HG03439 (cell line): Measurements from ENCODE around the gene GRK2.

ENCODE experiments used
- ATAC-seq: cut with Tn5 transposase; IDR thresholded peaks from one replicate; pipeline ENCODE4 v1.9.1; 2021; ENCODE audit warnings: mild to moderate bottlenecking, moderate library complexity; ENCODE audit not compliant: unreplicated experiment

GRK2 gene

DNA sequence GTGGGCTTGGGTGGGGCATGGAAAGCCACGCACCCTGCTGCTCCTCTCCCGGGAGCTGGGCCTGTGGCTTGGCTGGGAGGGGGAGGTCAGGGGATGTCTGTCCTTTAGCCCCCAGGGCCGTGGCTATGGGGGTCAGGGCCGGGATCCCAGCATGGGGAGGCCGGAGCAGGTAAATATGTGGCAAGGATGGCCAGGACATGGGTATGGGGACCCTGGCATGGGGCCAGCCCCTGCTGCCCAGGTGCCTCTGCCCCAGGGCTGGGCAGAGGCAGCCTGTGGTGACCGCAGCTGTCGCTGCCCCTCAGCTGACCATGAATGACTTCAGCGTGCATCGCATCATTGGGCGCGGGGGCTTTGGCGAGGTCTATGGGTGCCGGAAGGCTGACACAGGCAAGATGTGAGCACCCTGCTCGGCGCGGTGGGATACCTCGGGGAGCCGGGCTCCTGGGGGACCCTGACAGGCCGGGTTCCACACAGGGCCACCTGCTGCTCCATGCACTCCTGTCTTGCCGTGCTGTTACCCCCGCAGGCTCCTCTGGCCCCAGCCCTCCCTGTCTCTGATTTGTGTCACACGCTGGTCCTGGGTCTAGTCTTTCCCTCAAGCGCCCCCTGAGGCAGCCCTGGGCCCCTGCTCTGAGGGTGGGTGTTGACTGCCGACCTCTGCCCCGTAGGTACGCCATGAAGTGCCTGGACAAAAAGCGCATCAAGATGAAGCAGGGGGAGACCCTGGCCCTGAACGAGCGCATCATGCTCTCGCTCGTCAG lies 14.7 kb downstream of the GRK2 start:
- no peak for ATAC-seq

- no peak for ATAC-seq
These were observed 15.4 kb downstream of the GRK2 start for GRCh38 chr11:67281552-67282150.

DNA sequence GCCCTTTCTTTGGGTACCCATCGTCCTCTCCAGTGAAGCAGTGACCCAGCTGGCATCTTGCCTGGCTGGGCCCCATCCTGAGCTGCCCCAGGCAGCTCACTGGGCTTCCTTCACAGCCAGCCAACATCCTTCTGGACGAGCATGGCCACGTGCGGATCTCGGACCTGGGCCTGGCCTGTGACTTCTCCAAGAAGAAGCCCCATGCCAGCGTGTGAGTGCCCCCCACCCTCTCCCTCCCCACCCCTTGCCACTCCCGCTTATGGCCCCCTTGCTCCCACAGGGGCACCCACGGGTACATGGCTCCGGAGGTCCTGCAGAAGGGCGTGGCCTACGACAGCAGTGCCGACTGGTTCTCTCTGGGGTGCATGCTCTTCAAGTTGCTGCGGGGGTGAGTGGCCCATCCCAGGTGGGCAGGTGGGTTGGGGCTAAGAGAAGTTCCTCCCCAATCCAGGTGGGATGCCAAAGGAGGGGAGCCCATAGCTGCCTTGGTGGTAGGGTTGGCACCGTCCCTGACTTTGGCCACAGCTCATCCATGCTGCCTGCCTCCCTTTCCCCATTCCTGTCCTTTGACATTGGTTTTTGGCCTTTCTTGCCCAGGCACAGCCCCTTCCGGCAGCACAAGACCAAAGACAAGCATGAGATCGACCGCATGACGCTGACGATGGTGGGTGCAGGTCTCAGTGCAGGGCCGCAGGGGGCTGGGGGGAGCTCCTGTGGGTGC lies 16.0 kb downstream of the GRK2 start:
- ATAC-seq = no peak

DNA sequence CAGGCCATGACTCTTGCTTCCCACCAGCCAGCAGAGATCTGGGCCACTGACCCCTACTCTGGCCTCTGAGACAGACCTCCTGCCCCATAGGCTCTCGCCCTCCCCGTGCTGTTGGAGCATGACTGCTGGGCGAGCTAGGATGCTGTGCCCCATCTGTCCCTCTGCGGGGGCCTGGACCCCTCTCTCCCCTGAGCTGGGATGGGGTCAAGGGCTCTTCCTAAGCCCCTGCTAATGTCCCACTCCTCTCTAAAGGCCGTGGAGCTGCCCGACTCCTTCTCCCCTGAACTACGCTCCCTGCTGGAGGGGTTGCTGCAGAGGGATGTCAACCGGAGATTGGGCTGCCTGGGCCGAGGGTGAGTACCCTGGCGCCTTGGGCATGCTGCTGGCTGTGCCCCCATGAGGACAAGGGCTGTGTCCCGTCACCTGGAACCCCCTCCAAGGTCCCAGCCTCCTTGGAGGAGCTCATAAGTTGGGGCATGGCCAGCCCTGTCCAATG lies 16.7 kb downstream of the GRK2 start:
- no peak for ATAC-seq

- ATAC-seq = no peak
These were observed 17.2 kb downstream of the GRK2 start for GRCh38 chr11:67283481-67283963.

- no peak for ATAC-seq
These were observed 18.7 kb downstream of the GRK2 start for GRCh38 chr11:67284811-67285540.

DNA sequence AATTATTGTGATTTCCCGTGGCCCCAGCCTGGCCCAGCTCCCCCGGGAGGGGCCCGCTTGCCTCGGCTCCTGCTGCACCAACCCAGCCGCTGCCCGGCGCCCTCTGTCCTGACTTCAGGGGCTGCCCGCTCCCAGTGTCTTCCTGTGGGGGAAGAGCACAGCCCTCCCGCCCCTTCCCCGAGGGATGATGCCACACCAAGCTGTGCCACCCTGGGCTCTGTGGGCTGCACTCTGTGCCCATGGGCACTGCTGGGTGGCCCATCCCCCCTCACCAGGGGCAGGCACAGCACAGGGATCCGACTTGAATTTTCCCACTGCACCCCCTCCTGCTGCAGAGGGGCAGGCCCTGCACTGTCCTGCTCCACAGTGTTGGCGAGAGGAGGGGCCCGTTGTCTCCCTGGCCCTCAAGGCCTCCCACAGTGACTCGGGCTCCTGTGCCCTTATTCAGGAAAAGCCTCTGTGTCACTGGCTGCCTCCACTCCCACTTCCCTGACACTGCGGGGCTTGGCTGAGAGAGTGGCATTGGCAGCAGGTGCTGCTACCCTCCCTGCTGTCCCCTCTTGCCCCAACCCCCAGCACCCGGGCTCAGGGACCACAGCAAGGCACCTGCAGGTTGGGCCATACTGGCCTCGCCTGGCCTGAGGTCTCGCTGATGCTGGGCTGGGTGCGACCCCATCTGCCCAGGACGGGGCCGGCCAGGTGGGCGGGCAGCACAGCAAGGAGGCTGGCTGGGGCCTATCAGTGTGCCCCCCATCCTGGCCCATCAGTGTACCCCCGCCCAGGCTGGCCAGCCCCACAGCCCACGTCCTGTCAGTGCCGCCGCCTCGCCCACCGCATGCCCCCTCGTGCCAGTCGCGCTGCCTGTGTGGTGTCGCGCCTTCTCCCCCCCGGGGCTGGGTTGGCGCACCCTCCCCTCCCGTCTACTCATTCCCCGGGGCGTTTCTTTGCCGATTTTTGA lies 19.5 kb downstream of the GRK2 start:
- ATAC-seq = no peak

DNA sequence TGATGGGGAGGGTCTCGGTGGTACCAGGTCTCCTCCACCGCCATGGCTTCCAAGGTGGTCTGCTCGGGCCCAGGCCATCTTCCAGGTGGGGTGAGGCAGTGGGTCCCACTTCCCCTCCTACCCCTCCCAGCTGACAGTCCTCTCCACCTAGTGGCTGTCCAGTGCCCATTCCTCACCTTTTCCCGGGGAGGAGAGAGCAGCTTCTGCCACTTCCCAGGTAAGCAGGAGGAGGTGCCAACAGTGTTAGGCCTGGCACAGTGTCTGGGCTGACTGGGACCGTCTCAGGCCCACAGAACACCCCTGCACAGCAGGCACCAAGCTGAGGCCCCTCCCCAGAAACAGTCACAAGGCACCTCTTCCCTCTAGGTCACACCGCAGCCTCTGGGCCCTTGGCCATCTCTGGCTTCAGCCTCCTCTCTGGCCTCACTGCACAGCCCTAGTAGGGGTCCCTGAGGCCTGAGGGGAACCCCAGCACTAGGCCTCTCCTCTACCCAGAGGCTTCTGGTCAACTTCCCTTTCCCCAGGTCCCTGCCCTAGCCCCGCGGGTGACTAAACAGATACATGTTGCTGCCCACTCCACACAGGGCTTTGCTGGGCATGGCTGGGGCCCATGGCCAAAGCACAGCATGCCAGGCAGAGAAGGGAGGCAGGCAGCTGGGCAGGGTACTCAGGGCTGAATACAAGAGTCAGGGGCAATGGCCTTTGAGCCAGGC lies 20.5 kb downstream of the GRK2 start:
- no peak for ATAC-seq

- no peak for ATAC-seq
These were observed 21.3 kb downstream of the GRK2 start for GRCh38 chr11:67287355-67288197.

GRCh38 chr11:67288198-67288451 lies 21.9 kb downstream of the GRK2 start:
- ATAC-seq = no peak

- ATAC-seq = peak; percentile 64
These were observed 22.4 kb downstream of the GRK2 start for GRCh38 chr11:67288452-67289225.

GRCh38 chr11:67289226-67289650 lies 23.0 kb downstream of the GRK2 start, which contains the start of gene ANKRD13D:
Gene ANKRD13D, plus strand, starts transcription at chr11:67289303. Its CDS starts 158 bp downstream, at chr11:67289461.
- ATAC-seq = no peak

DNA sequence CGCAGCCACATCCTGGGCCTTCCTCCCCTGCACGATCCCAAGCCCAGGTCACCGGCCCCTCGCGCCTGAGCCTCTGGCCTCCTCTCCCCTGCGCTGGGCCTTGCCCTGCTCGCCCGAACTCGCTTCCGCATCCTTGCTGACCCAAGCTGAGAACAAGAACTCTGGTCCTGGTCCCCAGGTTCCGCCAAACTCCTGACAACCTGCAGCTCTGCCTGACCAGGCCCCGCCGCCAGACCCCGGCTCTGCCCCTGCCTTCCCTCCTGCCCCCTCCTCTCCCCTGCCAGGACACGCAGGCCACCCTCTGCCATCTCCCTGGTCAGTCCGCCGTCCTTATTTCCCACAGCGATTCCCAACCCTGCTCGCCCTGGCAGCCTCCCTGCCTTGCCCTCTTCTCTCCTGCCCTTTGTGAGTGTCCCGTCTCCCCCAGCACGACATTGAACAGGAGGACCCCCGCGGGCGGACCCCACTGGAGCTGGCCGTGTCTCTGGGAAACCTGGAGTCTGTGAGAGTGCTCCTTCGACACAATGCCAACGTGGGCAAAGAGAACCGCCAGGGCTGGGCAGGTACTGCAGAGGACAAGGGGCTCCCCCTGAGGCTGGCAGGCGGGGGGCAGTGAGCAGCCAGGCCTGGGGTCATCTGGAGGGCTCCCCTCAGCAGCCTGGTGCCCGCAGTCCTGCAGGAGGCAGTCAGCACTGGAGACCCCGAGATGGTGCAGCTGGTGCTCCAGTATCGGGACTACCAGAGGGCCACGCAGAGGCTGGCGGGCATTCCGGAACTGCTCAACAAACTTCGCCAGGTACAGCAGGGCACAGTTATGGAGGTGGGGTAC lies 23.6 kb downstream of the GRK2 start:
- no peak for ATAC-seq

- no peak for ATAC-seq
These were observed 24.5 kb downstream of the GRK2 start for GRCh38 chr11:67290801-67291200.

GRCh38 chr11:67291481-67292381 lies 25.5 kb downstream of the GRK2 start:
- ATAC-seq = no peak

DNA sequence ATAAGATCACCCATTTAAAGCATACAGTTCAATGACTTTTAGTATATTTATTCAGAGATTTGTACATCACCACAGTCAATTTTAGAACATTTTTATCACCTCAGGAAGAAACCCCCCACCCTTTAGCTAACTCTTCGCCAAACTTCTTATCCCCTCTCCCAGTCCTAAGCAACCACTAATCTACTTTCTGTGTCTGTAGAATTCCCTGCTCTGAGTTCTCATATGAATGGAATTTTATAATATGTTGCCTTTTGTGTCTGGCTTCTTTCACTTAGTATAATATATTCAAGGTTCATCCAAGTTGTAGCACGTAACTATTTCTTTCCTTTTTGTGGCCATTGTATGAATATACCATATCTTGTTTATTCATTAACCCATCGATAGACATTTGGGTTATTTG lies 26.4 kb downstream of the GRK2 start:
- ATAC-seq = no peak
